MCF 10A (cell line): ENCODE results near the gene C11orf24. TPM values are rescaled to one million over a fixed set of nuclear protein-coding genes. Genes with fewer than 3 reads are reported as not detected.

Experiments
- BruUV-seq: library from RNA; stranded (reverse); fragments of 400-500 nt; replicated peaks from 2 replicates; lab custom pipeline; 2021; lab: Mats Ljungman, UMichigan
- CTCF ChIA-PET: fragments of 300-600 bp; sonication (Branson Sonifier 250); formaldehyde crosslinking; extraction: SDS; loops from one replicate; lab custom pipeline; 2021; ENCODE audit warnings: antibody characterized with exemption, inconsistent platforms; lab: Yijun Ruan, JAX
- POLR2A ChIA-PET: fragments of 300-600, 350-650 bp; sonication (Branson Sonifier 250); formaldehyde crosslinking; extraction: SDS; loops from one replicate; lab custom pipeline; 2020; ENCODE audit warnings: antibody characterized with exemption, inconsistent platforms; lab: Yijun Ruan, JAX
- DNase-seq: peaks from one replicate; pipeline ENCODE4 v3.0.0-alpha.2; 2018; ENCODE audit not compliant: unreplicated experiment
- H3K27ac Mint-ChIP-seq: one replicate; pipeline ENCODE4 v1.8.0; 2022; ENCODE audit warnings: mild to moderate bottlenecking, low read depth, mixed read lengths; ENCODE audit not compliant: unreplicated experiment
- H3K27me3 Mint-ChIP-seq: one replicate; pipeline ENCODE4 v1.8.0; 2022; ENCODE audit warnings: mixed read lengths; ENCODE audit not compliant: insufficient read depth, unreplicated experiment
- H3K36me3 Mint-ChIP-seq: one replicate; pipeline ENCODE4 v1.8.0; 2022; ENCODE audit warnings: mild to moderate bottlenecking, moderate library complexity, mixed read lengths; ENCODE audit not compliant: insufficient read depth, unreplicated experiment
- H3K4me1 Mint-ChIP-seq: one replicate; pipeline ENCODE4 v1.8.0; 2022; ENCODE audit warnings: mixed read lengths; ENCODE audit not compliant: insufficient read depth, unreplicated experiment
- H3K4me3 Mint-ChIP-seq: one replicate; pipeline ENCODE4 v1.8.0; 2022; ENCODE audit warnings: mild to moderate bottlenecking, moderate library complexity, mixed read lengths; ENCODE audit not compliant: unreplicated experiment
- H3K9me3 Mint-ChIP-seq: one replicate; pipeline ENCODE4 v1.8.0; 2022; ENCODE audit warnings: mixed read lengths; ENCODE audit not compliant: unreplicated experiment
- intact Hi-C: fragments of 100-400 bp; cut with micrococcal nuclease; formaldehyde crosslinking; loops from 2 replicates; pipeline ENCODE4 v1.14.1; 2022
- total RNA-seq: library from RNA; stranded (reverse); gene quantifications from 2 replicates; pipeline ENCODE4 v1.2.3, GENCODE V29; 2022
- TF ChIP-seq, protein P1 (sequence below): fragments of 200-600 bp; IDR thresholded peaks from one replicate; pipeline ENCODE4 v1.8.0; 2022; ENCODE audit warnings: antibody characterized with exemption, mild to moderate bottlenecking; ENCODE audit not compliant: unreplicated experiment

C11orf24 gene
- total RNA-seq, 1 experiment from 2014 or later, result 69.2 TPM

DNA sequence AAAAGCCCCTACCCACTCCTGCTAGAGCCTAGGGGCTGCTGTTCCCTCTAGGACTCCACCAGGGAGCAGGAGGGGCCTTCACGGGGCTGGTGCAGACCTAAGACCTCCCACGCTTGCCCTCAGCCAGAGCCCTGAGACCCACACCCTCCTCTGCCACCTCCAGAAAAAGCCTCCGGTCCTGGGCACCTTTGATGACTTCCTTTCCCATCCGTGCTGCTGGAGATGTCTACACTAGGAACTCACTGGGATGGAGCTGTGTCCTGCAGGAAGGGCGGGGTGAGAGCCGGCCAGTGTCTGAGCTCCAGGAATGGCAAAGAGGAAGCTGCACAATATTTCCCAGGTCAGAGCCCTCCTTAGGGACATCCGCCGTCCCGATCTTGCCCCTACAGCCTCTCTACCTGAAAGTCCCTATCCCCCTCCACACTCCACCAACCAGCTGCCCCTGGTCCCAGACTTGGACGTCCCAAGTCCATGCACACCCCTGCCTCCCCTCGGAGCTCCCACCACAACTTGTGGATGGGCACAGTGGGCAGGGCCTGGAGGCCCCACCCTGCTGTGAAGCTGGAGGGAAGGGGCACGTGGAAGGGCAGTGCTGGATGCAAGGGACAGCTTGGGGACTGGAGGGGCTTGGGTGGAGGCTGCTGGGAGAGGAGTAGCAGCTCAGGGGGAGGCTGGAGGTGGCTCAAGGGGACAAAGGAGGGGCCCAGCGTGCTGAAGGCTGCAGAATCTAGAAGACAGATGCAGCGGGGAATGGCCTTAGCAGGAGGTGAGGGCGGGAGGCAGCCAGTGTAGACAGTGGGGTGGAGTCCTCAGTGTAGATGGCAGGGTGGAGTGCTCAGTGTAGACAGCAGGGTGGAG, 27.1 kb upstream of the C11orf24 start:
- Mint-ChIP-seq H3K4me1 (peaks cover 13% of the 10 kb centered on the region), H3K36me3 (no peaks in the 10 kb centered on the region), H3K27me3 (no peaks in the 10 kb centered on the region), H3K9me3 (no peaks in the 10 kb centered on the region), H3K27ac (no peak overlapping the region), H3K4me3 (no peak overlapping the region)
- DNase-seq, result no peak
- TF ChIP-seq, protein P1, sequence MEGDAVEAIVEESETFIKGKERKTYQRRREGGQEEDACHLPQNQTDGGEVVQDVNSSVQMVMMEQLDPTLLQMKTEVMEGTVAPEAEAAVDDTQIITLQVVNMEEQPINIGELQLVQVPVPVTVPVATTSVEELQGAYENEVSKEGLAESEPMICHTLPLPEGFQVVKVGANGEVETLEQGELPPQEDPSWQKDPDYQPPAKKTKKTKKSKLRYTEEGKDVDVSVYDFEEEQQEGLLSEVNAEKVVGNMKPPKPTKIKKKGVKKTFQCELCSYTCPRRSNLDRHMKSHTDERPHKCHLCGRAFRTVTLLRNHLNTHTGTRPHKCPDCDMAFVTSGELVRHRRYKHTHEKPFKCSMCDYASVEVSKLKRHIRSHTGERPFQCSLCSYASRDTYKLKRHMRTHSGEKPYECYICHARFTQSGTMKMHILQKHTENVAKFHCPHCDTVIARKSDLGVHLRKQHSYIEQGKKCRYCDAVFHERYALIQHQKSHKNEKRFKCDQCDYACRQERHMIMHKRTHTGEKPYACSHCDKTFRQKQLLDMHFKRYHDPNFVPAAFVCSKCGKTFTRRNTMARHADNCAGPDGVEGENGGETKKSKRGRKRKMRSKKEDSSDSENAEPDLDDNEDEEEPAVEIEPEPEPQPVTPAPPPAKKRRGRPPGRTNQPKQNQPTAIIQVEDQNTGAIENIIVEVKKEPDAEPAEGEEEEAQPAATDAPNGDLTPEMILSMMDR, result no peak
- BruUV-seq, result no TSS peak
- intact Hi-C loops, result no loop called here
- CTCF ChIA-PET, result interaction anchor here (0.5 to 6.1 kb wide), 35 partner anchors 8 to 1362 kb away, joined by 3 to 150 read pairs (median 4); partner anchors contain the start of gene C11orf24
- POLR2A ChIA-PET, result interaction anchor here (0.7 to 2.8 kb wide), 4 partner anchors 17 to 79 kb away, joined by 3 to 18 read pairs (median 4); partner anchors contain the start of gene C11orf24

DNA sequence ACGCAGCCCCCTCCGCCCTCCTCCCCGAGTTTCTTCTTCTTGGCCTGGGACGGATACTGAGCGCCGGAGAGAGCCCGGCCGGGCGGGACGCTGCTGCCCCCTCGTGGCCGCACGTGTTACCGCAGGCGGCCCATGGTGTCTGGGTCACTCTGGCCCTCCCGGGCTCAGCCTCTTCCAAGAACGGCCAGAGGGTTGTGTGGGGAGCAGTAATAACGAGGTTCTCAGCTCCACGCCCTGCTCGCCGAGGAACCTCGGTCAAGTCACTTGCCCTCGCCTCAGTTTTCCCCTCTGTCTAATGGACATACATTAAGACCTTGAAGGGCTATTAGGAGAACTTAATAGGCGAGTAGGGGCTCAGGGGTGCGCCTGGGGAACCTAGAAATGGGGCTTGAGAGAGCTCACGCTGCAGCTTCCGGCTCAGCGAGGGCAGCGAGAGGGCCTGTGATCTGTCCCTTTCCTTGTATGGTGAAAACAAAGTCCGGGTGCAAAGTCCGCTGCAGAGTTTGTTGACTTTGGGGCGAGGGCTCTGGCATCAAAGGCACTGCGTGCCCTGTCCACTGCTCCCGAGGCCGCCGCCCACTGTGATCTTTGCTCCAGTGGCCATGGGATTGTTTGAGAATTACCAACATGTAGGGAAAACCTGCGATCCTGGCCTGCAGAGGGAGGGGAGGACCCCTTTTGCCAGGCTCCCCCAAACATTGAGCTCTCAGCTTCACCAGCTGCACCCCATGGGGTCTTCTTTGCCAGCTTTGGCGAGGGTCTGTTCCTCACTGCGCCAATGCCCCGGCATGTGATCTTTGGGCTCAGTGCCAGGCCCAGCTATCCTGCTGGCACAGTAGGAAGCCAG, 26.3 kb upstream of the C11orf24 start:
- no peak overlapping the region for H3K27ac Mint-ChIP-seq
- TF ChIP-seq, protein P1, result peak; percentile 98
- H3K9me3 Mint-ChIP-seq, result no peaks in the 10 kb centered on the region
- BruUV-seq, result no TSS peak
- peaks cover 13% of the 10 kb centered on the region for H3K4me1 Mint-ChIP-seq
- H3K4me3 Mint-ChIP-seq, result no peak overlapping the region
- no peaks in the 10 kb centered on the region for H3K27me3 Mint-ChIP-seq
- ChIA-PET POLR2A (interaction anchor here (0.7 to 2.8 kb wide), 5 partner anchors 10 to 40 kb away, joined by 3 to 18 read pairs (median 6); partner anchors contain the start of gene C11orf24), CTCF (interaction anchor here (0.5 to 6.1 kb wide), 40 partner anchors 9 to 789 kb away, joined by 3 to 150 read pairs (median 4); partner anchors contain the start of gene C11orf24)
- DNase-seq, result peak; percentile 71
- intact Hi-C loops, result loop anchor here (1.0 kb wide), 4 partner anchors 27 to 89 kb away; partner anchors contain the start of gene C11orf24
- no peaks in the 10 kb centered on the region for H3K36me3 Mint-ChIP-seq

DNA sequence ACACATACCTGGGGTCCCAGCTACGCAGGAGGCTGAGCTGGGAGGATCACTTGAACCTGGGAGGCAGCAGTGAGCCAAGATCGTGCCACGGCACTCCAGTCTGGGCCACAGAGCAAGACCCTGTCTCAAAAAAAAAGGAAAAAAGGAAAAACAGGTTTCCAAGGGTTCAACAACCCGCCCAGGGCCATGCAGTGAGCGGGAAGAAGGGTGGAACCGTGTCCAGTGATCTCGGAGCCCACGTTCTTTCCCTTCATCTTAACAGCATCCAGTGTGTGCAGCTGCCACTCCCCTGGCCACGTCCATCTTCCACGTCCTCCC, 25.7 kb upstream of the C11orf24 start:
- no peaks in the 10 kb centered on the region for H3K9me3 Mint-ChIP-seq
- ChIA-PET CTCF (interaction anchor here (0.5 to 6.1 kb wide), 26 partner anchors 10 to 283 kb away, joined by 3 to 150 read pairs (median 4); partner anchors contain the start of gene C11orf24), POLR2A (interaction anchor here (0.7 to 2.8 kb wide), 5 partner anchors 10 to 40 kb away, joined by 3 to 18 read pairs (median 4); partner anchors contain the start of gene C11orf24)
- DNase-seq, result no peak
- H3K27ac Mint-ChIP-seq, result no peak overlapping the region
- intact Hi-C loops, result loop anchor here (1.0 kb wide), 4 partner anchors 26 to 88 kb away; partner anchors contain the start of gene C11orf24
- H3K4me1 Mint-ChIP-seq, result peaks cover 7% of the 10 kb centered on the region
- no peak overlapping the region for H3K4me3 Mint-ChIP-seq
- BruUV-seq, result no TSS peak
- TF ChIP-seq, protein P1, result no peak
- no peaks in the 10 kb centered on the region for H3K36me3 Mint-ChIP-seq
- H3K27me3 Mint-ChIP-seq, result no peaks in the 10 kb centered on the region
